ENCODE data around the gene ZBTB11. TPM values are rescaled to one million over a fixed set of nuclear protein-coding genes. Genes with fewer than 3 reads are reported as not detected.

The ZBTB11 gene
- total and polyA plus RNA-seq, 10 of the 15 experiments (the other 5 are each of a cell fraction or from before 2014, with no cell fraction given): 3.5 to 25.7 (median 18.0) TPM

DNA sequence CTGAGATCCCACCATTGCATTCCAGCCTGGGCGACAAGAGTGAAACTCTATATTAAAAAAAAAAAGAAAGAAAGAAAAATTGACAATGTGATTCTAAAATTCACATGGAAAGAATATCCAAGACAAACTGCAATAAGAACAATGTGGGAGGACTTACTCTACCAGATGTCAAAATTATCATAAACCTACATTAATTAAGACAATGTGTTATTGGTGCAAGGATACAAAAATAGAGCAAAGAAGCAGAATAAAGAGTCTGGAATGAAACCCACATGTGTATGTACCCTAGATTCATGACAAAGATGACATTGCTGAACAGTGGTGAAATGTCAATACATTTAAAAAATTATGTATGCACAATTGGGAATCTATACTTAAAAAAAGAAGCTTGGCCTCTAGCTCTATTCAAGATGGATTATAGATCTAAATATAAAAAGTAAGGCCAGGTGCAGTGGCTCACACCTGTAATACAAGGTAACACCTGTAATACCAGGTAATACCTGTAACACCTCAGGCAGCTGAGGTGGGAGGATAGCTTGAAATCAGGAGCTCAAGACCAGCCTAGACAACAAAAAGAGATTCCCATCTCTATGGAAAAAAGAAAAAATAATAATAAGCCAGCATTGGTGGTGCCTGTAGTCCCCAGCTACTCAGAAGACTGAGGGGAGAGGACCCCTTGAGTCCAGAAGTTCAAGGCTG lies 45.7 kb downstream of the ZBTB11 start (continued):
- TF ChIP-seq, protein P1, sequence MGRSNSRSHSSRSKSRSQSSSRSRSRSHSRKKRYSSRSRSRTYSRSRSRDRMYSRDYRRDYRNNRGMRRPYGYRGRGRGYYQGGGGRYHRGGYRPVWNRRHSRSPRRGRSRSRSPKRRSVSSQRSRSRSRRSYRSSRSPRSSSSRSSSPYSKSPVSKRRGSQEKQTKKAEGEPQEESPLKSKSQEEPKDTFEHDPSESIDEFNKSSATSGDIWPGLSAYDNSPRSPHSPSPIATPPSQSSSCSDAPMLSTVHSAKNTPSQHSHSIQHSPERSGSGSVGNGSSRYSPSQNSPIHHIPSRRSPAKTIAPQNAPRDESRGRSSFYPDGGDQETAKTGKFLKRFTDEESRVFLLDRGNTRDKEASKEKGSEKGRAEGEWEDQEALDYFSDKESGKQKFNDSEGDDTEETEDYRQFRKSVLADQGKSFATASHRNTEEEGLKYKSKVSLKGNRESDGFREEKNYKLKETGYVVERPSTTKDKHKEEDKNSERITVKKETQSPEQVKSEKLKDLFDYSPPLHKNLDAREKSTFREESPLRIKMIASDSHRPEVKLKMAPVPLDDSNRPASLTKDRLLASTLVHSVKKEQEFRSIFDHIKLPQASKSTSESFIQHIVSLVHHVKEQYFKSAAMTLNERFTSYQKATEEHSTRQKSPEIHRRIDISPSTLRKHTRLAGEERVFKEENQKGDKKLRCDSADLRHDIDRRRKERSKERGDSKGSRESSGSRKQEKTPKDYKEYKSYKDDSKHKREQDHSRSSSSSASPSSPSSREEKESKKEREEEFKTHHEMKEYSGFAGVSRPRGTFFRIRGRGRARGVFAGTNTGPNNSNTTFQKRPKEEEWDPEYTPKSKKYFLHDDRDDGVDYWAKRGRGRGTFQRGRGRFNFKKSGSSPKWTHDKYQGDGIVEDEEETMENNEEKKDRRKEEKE (IDR thresholded peaks at IDR 0.05): no peak
- TF ChIP-seq ZNF24 (IDR thresholded peaks at IDR 0.05): no peak

DNA sequence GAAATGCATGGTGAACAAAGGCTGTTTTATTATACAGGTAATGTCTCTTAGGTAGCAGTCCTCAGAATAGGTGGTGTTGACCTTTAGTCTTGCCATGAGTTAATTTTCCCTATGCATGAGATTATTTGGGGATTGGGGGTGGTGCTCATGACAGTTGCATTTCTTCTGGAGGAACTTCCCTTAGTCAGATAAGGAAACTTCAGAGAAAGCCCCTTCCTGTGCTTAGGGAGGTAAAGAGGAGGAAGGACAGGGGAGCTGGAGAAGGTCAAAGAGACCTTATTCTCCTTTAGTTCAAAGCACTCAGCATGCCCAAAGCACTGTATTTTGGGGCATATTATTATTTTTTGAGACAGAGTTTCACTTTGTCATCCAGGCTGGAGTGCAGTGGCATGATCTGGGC lies 47.7 kb downstream of the ZBTB11 start:
- H3K4me1 ChIP-seq (ENCODE audit: control insufficient read depth, insufficient read depth, low read length): no peaks in the 10 kb centered on the region
- H3K4me3 ChIP-seq: no peak overlapping the region
- H3K36me3 ChIP-seq (ENCODE audit: control insufficient read depth in 2 of 2, insufficient read depth in 2 of 2, low read length in 1 of 2): no peaks in the 10 kb centered on the region
- ChIA-PET POLR2A (interaction anchor here (0.6 kb wide), 1 partner anchor 145 kb away, joined by 5 read pairs; no protein-coding TSS in a partner anchor), CTCF (interaction anchor here (1.5 kb wide), 1 partner anchor 8 kb away, joined by 7 read pairs; no protein-coding TSS in a partner anchor), SMC1A (ENCODE audit: uncharacterized antibody, unreplicated experiment) (no interaction called here), RAD21 (ENCODE audit: unreplicated experiment) (no interaction called here)
- no peaks in the 10 kb centered on the region for H4K20me1 ChIP-seq (ENCODE audit: control insufficient read depth, insufficient read depth)
- BruUV-seq (replicated peaks): no TSS peak
- H3K9ac ChIP-seq (ENCODE audit: control insufficient read depth, insufficient read depth, low read length): no peak overlapping the region
- no peaks in the 10 kb centered on the region for H3K79me2 ChIP-seq (ENCODE audit: control insufficient read depth, insufficient read depth, low read length)
- ATAC-seq (no peak), DNase-seq (ENCODE audit: low read depth, low spot score) (no peak), FAIRE-seq (no peak)
- no peaks in the 10 kb centered on the region for H3K27me3 ChIP-seq (replicated peaks in 1 of 2; ENCODE audit: control insufficient read depth in 2 of 2, insufficient read depth in 2 of 2, low read length in 1 of 2)
- in situ Hi-C loops (cut with MboI) (no loop called here), intact Hi-C loops (cut with micrococcal nuclease; ENCODE audit: unreplicated experiment) (no loop called here)
- no peak overlapping the region for H3K27ac ChIP-seq (ENCODE audit: control insufficient read depth, insufficient read depth)
- no peak overlapping the region for H3K4me2 ChIP-seq (ENCODE audit: control insufficient read depth, insufficient read depth)
- no peaks in the 10 kb centered on the region for H3K9me3 ChIP-seq (replicated peaks; ENCODE audit: control insufficient read depth, insufficient read depth, low read length)
- TF ChIP-seq, protein P2, sequence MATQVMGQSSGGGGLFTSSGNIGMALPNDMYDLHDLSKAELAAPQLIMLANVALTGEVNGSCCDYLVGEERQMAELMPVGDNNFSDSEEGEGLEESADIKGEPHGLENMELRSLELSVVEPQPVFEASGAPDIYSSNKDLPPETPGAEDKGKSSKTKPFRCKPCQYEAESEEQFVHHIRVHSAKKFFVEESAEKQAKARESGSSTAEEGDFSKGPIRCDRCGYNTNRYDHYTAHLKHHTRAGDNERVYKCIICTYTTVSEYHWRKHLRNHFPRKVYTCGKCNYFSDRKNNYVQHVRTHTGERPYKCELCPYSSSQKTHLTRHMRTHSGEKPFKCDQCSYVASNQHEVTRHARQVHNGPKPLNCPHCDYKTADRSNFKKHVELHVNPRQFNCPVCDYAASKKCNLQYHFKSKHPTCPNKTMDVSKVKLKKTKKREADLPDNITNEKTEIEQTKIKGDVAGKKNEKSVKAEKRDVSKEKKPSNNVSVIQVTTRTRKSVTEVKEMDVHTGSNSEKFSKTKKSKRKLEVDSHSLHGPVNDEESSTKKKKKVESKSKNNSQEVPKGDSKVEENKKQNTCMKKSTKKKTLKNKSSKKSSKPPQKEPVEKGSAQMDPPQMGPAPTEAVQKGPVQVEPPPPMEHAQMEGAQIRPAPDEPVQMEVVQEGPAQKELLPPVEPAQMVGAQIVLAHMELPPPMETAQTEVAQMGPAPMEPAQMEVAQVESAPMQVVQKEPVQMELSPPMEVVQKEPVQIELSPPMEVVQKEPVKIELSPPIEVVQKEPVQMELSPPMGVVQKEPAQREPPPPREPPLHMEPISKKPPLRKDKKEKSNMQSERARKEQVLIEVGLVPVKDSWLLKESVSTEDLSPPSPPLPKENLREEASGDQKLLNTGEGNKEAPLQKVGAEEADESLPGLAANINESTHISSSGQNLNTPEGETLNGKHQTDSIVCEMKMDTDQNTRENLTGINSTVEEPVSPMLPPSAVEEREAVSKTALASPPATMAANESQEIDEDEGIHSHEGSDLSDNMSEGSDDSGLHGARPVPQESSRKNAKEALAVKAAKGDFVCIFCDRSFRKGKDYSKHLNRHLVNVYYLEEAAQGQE (IDR thresholded peaks at IDR 0.05; ENCODE audit: low read depth, low read length): no peak
- TF ChIP-seq BRCA1 (IDR thresholded peaks at IDR 0.05; ENCODE audit: low read depth, low read length) (no peak), HDGF (IDR thresholded peaks at IDR 0.05) (no peak), POLR2AphosphoS2 (IDR thresholded peaks at IDR 0.05; ENCODE audit: low read depth, low read length) (no peak)
- TF ChIP-seq, protein P3, sequence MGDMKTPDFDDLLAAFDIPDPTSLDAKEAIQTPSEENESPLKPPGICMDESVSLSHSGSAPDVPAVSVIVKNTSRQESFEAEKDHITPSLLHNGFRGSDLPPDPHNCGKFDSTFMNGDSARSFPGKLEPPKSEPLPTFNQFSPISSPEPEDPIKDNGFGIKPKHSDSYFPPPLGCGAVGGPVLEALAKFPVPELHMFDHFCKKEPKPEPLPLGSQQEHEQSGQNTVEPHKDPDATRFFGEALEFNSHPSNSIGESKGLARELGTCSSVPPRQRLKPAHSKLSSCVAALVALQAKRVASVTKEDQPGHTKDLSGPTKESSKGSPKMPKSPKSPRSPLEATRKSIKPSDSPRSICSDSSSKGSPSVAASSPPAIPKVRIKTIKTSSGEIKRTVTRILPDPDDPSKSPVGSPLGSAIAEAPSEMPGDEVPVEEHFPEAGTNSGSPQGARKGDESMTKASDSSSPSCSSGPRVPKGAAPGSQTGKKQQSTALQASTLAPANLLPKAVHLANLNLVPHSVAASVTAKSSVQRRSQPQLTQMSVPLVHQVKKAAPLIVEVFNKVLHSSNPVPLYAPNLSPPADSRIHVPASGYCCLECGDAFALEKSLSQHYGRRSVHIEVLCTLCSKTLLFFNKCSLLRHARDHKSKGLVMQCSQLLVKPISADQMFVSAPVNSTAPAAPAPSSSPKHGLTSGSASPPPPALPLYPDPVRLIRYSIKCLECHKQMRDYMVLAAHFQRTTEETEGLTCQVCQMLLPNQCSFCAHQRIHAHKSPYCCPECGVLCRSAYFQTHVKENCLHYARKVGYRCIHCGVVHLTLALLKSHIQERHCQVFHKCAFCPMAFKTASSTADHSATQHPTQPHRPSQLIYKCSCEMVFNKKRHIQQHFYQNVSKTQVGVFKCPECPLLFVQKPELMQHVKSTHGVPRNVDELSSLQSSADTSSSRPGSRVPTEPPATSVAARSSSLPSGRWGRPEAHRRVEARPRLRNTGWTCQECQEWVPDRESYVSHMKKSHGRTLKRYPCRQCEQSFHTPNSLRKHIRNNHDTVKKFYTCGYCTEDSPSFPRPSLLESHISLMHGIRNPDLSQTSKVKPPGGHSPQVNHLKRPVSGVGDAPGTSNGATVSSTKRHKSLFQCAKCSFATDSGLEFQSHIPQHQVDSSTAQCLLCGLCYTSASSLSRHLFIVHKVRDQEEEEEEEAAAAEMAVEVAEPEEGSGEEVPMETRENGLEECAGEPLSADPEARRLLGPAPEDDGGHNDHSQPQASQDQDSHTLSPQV (IDR thresholded peaks at IDR 0.05): no peak
- H2AFZ ChIP-seq (ENCODE audit: control insufficient read depth, low read depth, low read length): no peak overlapping the region
